Ecto neural progenitor cell (in vitro differentiated cells): ENCODE results near the gene KRT14.
"Not testable (repeated sequence)": the region's sequence is repeated elsewhere in the genome, so short reads cannot be mapped to it uniquely, and the experiment has no call there.

Experiments used
- DNase-seq: peaks from one replicate; pipeline ENCODE4 v3.0.0-alpha.2; 2018; ENCODE audit warnings: low spot score

KRT14 gene

DNA sequence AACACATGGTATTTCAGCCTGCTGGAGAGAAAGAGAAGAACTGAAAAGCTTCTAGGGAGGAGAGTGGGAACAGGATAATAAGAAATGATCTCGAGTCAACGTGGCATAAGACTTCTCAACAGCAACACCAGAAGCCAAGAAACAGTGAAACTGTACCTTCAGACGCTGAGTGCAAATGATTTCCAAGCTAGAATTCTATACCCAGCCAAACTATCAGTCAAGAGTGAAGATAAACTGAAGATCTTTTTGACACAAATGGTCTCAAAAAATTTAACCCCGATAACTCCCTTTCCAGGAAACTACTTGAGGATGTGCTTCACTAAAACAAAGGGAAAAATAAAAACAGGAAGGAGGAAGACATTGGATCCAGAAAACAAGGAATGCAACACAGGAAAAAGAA is 20.2 kb upstream of the KRT14 start:
- DNase-seq = not testable (repeated sequence)

DNA sequence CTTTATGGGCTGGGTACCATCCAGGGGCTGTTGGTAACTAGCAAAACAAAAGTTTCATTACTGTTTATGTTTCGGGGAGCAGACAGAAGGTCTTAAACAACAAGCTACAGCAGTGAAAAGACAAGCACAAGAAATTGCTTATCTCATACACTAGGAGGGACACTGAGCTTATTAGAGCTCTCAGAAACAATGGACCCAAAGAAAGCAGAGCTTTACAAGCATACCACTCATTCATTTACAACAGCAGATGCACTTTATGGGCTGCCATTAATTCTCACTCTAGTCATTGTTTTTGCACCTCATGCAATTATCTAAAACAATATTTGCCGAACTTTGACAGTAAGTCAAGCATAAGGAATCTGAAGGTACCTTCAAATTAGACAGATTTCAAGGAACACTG is 15.8 kb upstream of the KRT14 start:
- DNase-seq = no peak

DNA sequence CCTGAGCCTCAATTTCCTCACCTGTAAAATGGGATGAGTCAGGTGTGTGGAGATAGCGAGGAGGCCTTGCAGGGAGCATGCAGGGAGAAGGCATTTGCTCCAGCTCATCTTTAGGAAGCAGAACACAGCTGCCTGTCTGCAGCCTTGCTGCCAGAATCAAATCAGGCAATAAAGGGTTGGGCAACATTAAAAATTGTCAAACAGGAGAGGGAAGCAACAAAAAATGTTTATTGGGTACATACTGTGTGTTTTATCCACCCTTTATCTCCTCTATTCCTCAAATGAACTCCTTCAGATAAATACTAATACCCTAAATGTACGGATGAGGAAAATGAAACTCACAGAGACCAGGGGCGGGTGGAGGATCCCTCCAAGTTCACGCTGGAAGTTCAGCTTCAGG is 13.6 kb upstream of the KRT14 start:
- no peak for DNase-seq

GRCh38 chr17:41599680-41600079 is 13.0 kb upstream of the KRT14 start:
- DNase-seq = no peak

- no peak for DNase-seq
These were observed 8.9 kb upstream of the KRT14 start for GRCh38 chr17:41595585-41595984.

DNA sequence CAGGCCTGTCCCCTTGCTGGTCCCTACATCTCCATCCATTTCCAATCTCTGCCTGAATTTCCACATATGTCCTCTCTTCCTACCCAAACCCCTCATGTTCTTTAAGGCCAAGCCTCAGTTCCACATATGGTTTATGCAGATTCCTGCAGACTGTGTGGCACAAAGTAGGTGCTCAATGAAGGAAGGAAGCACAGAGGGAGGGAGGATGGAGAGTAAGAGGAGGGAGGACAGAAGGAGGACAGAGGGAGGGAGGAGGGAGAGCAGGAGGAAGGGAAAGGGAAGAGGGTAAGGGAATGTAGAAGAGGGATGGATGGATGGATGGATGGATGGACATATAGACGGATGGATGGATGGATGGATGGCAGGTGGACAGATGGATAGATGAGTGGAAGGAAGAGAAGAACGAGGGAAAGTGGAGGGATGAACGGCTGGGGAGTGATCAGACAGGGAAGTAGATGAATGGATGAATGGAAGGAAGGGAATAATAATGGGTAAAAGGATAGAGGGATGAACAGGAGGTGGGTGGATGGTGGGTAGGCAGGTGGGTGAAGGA is 7.7 kb upstream of the KRT14 start:
- DNase-seq = no peak

GRCh38 chr17:41593306-41593981 is 6.7 kb upstream of the KRT14 start:
- DNase-seq = no peak

- DNase-seq = no peak
These were observed 6.1 kb upstream of the KRT14 start for GRCh38 chr17:41592601-41593305.

DNA sequence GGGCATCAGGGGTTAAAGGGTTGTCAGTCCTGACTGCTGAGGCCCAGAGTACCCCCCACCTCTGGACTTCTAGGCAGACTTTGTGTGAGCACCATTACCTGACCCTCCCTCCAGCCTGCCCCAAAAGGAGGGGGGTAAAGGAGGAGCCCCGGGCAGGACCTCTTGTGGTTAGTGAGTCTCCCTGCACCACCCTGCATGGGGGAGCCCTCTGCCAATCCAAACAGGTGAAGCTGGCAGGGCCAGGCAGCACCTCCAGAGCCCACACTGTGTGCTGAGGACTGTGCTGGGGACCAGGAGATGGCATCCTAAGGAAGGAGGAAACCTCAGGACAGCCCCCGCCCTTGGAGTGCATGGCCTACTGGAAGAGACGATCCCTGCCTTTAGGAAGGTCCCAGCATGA is 2.6 kb upstream of the KRT14 start:
- no peak for DNase-seq

DNA sequence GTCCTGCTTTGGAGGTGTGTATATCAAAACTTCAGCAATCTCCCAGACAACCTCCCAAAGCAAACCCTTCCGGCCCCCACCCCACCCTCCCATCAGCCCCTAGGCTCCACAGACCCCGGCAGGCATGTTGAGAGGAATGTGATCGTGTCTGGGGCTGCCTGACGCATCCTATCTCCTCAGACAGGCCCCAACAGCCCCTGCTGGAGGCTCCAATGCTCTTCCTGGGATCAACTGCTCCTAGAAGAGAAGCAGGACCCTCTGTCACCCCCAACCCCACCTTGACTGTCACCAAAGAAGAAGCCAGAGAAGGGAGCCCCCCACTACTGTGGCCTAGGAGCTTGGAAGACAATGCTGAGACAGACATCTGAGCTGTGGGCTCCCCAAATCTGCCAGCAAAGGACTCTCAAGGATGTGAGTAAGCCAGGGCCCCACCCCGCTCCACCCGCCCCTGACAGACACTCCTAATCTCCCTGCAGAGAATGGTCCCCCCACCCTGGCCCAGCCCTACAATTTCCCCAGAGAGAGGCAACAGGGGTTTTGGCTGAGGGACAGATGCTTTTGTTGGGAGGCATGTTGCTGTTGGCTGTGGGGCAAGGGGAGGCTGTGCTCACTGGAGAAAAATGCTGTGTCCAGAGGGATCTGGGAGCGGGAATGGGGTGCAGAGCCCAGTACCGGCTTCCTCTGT is 1.6 kb upstream of the KRT14 start:
- DNase-seq = no peak

DNA sequence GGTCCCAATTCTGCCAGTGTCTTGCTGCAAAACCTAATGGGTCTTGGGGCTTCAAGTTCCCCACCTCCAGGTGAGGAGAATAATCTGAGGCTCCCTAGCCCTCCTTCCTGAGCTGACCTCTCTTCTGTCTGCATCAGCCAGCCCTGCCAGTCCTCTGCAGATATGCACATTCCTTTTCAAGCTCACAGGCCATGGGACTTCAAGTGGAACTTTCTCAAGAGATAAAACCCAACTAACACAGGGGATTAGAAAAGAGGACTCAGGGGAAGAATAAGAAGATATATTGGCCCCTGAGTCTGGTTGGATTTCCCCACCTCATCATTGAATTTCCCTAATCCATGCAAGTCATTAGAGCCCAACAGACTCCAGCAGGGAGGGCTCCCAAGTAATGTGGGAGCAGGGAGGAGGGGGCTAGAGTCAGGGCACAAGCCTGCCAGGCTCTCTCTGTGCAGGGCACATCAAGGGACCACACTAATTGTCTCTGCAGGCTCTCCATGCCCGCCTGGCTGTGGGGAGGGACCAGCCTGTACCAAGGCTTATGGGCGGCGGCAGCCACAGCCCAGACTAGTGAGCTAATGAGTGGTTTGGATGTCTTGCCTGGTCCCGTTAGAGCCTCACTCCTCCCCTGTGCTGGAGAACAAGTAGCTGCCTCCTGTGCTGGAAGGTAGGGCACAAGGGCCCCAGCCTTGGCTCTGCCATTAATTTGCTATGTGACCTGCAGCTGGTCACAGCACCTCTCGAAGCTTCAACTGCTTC is 1.2 kb downstream of the KRT14 start:
- DNase-seq = no peak

DNA sequence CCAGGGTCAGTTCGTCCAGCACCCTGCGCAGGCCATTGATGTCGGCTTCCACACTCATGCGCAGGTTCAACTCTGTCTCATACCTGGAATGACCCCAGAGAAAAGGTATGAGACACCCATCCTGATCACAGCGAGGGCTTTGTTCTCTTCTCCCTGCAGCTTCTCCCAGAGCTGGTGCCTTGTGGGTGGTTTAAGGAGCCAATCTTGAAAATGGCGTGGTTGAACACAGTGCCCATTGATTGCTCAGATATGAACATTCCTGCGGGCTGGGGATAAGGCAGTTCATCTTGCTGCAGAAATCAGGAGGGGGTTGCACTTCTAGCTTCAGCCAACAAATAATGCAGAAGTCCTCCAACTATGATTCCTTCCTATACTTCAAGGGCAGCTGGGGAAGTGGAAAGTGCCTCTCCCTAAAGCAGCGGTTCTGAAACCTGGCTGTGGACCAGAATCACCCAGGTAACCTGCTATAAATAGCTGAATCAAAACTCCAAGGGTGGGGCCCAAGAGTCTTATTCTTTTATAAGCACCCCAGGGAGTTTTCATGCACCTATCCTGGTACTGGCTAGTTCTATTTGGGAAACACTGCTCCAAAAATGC is 2.3 kb downstream of the KRT14 start:
- DNase-seq = not testable (repeated sequence)

GRCh38 chr17:41583137-41584127 is 3.3 kb downstream of the KRT14 start:
- DNase-seq = no peak

DNA sequence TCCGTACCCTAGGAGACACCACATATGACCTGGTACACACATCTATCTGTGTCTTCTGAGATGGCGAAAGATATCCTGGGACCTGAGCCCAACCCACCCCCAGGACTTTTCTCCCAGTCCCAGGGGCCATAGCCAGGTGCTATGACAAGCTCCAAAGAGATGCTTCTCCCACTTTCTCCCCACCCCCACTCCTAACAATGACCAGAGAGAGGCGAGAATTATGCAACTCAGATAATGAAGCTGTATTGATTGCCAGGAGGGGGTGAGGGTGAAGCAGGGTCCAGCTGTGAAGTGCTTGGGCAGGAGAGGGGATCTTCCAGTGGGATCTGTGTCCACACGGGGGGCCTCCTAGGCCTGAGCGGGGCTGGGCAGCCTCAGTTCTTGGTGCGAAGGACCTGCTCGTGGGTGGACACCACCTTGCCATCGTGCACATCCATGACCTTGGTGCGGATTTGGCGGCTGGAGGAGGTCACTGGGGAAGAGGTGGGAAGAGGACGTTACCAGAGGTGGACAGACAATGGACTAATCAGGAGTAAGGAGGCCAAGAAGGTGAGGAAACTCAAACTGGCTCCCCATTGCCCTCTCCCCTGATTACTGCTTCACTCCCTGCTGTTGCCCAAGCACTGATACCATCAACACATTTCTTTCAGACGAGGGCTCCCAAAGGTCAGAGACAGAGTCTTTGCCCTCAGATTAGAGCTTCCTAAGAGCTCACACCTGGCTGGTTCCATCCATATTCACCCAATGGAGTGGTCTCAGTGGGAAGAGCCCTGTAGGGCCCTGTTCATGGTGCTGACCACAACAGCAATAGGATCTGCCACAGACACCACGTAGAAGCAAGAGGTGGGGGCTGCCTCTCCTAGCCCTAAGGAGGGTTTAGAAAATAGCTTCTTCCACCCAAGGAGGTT is 4.4 kb downstream of the KRT14 start:
- DNase-seq = not testable (repeated sequence)

DNA sequence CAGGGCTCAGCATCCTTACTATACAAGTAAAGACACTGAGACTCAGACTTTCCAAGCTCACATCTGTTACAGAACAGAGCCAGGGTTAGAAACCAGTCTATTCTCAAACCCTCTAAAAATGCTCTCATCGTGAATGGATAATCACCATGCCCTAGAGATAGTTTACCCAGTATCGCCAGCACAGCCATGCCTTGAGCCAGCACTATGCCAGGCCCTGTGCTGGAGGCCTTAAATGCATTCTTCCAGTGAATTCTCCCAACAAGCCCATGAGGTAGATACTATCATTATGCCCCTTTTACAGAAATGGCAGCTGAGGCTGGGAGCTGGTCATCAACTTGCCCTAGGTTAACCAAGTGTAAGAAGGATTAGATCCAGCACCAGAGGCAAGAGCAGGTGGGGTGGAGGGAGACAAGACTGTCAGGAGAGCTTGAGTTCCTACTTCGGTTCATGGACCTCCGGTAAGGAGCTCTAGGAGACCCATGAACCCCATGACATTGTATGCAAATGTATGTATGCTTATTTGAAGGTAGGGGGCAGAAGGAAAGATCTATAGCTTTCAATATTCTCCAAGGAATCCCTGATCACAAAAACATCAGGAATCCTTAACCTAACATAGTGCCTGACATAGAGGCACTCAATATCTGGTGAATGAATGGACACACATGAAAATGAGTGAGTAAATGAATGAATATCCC is 5.2 kb downstream of the KRT14 start:
- DNase-seq = no peak

- DNase-seq = no peak
These were observed 5.9 kb downstream of the KRT14 start for GRCh38 chr17:41580687-41581365.

DNA sequence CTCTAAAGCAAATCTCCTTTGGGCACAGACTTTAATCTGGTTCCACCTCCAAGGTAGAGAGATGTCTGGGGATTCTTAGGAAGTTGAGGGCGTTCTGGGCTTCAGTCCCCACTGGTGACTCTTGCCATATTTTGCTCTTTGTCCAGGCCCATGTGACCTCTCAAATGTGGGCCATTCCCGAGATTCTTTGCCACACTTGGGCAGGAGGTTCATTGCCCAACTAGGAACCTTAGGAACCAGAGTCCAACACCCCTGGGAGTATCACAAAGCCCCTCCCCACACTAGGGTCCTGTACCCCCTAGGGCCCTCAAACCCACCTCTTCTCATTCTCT is 6.5 kb downstream of the KRT14 start:
- no peak for DNase-seq

DNA sequence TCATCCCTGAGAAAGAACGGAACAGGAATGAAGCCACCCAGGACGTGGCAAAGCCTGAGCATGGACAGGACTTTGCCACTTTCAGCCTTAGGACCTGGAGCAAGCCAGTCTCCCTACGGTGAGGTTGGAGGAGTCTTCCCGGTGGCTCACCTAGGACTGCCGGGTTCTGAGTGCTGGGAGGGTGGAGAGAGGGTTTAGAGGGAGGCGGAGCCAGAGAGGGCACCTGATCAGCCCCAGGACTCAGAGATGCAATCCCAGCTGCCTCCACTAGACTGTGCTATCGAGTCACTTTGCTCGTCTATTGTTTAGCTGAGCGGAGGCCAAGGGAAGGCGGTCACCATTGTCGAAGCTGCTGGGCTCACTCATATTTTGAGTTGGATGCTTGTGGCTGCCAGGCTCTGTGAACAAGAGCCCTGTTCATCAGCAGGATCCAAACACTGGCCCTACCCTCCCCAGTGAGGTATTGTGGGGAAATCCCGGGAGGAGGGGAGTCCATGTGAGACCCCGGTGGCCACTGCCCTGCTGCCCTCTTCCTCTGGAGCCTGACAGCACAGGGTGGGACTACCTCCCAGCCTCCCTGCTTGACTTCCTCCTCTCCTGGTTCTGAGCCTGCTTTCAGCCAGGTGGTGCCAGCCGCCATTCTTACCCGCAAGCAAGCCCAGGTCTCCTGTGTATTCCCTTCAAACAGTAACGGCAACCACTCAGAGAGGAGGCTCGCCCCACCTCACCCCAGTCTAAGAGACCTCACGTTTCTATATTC is 7.0 kb downstream of the KRT14 start:
- peak; percentile 97 for DNase-seq
